HG03025 (cell line): ENCODE data around the gene STXBP6.
"Not testable (repeated sequence)": the region's sequence is repeated elsewhere in the genome, so short reads cannot be mapped to it uniquely, and the experiment has no call there.

ENCODE experiments used
- ATAC-seq: cut with Tn5 transposase; IDR thresholded peaks from one replicate; pipeline ENCODE4 v1.9.1; 2021; ENCODE audit warnings: mild to moderate bottlenecking, moderate library complexity; ENCODE audit not compliant: unreplicated experiment, low FRiP score

Gene STXBP6

DNA sequence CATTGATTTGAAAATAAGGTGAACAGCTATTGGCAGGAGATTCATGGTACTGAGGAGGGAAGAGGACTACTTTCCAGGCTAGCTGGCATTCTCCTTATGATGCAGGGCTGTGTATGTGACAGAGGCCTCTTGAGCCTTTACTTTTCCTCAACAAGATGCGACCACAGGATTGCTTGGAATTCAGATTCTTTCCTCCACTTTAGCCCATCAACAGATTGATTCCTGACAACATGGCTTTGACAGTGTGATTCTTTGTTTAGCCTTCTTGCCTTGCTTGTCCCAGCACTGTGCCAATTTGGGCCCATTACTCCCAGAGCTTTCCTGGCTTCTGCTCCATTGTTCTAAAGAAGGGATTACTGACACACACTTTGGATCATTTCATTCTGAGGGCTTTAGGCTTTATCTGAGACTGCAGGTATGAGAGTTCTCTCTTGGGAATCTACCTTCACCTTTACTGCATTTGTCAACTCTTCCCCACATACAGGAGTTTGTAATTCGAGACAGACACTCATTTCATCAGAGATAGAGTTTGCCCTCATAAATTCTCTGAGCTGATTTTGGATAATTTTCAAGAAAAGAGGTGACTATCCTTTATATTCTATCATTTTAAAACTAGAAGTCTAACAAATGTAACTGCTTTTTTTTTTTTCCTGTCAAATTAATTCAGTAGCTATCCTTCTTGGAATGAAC, 209.6 kb downstream of the STXBP6 start:
- ATAC-seq = no peak

DNA sequence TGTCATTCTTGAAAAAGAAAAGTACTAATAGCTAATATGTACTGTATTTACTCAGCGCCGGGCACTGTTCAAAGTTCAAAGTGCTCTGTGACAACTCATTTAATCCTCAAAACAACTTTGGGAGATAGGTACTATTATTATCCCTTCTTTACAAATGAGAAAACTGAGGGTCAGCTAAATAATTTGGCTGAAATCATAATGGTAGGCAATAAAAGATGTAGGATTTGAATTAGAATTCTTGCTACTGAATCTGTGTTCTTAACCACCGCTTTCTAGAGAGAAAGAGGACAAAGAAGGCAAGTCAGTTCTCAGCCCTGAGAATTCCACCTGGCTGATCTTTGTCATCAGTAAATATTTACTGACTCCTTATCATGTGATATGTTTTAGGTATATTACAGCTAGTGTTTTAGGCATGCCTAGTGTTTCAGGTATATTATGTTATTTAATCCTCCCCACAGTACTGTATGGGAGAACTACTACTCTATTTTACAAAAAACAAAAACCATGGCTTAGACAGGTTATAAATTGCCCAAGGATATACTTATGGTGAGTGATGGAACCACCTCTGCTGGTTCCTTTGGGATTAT, 210.2 kb downstream of the STXBP6 start:
- ATAC-seq = no peak

DNA sequence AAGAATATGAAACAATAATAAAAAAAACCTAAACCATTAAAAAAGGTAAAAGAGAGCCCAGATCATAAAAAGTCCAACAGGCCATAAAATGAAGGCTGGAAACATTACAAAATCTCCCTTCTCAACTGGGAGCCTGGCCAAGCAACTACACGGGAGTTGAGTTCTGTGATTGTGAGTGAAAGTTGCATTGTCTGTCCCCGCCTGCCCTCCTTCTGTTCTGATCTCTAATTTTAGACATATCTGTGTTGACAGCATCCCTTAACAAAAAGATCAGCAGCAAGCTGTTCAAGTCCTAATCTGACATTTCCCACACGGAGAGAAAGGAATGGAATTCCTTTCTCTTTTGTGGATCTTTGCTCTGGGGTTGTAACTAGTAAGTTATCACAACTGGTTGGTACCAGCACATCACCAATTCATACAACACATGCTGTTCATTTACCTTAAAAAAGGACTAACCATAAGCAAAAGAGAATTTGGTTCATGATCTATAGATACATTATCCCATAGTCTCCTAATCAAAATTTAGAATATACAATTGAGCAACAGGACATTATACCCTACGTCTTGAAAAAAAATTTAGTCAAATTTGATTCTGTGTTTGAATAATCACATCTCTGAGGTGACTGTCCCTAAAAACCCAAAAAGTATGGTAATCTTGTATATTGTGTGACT, 210.9 kb downstream of the STXBP6 start:
- no peak for ATAC-seq

DNA sequence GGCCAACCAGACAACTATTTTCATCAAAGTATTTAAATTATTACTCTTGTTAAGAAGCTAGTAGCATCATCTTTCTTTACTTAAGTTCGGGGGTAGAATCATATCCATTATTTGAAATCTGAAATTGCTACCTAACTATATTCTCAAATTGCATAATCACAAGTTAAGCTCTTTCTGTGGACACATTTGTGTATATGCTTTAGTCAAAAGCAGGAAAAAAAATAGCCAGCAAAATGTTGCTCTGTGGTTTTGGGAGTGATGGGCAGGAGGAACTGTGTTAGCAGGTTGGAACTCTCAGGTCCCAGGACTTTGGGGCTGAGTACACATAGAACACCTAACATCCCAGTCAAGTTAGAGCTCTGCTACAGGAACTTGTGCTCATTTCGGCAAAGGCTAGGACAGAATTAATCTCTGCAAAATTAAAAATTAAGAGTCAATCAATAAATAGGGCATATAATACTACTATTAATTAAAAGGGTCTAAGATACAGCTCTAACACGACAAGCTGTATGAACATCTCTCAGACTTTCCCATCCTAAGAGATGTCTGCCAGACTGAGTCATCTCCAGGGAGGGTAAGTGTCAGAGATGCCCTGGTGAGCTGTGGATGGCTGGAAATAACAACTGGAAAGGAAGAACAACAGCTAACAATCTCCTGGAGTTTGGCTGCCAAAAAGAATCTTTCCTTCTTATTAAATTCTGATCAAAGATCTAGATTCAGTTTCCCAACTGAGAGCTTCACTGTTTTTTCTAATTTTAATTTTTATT, 212.5 kb downstream of the STXBP6 start:
- ATAC-seq = no peak

DNA sequence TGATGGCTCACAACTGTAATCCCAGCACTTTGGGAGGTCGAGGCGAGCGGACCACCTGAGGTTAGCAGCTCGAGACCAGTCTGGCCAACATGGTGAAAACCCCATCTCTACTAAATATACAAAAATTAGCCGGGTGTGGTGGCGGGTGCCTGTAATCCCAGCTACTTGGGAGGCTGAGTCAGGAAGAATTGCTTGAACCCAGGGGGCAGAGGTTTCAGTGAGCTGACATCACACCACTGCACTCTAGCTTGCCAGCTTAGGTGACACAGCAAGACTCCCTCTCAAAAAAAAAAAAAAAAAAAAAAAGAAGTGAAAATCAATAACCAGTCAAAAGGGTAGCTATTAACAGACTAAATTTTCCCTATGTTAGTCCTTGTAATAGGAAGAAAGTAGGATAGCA, 213.6 kb downstream of the STXBP6 start:
- not testable (repeated sequence) for ATAC-seq

DNA sequence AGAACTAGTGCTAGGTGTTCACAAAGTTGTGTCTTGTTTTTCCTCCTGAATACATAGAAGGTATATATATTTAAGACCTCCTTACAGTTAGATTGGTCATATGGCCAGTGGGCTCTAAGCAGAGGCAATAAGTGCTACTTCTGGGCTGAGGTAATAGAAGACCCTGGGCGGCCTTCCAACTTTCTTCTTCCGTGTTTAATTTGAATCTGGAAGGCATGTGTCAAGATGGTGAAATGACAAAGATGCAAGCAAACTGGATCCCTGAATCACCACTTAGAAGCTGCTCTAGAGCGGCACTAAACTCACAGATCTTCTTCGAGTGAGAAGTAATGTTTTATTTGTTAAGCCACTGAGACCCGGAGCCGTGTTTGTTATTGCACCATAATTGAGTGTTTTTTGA, 215.0 kb downstream of the STXBP6 start:
- ATAC-seq = no peak

DNA sequence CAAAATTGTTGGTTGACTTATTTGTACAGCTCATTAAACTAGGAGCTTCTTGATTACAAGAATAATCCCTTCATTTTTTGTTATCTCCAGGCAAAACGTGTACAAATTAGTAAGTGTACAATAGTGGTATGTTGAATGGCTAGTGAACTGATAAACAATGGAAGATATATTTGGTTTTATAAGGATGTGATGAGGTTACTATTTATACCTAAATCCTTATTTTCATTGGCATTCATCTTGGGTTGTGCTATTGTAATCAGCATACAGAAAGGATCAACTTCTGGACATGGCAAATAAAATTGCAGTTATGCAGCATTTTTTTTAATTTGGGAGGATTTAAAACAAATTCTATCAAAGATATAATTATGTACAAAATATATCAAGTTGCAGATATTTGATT, 216.6 kb downstream of the STXBP6 start:
- ATAC-seq = no peak

DNA sequence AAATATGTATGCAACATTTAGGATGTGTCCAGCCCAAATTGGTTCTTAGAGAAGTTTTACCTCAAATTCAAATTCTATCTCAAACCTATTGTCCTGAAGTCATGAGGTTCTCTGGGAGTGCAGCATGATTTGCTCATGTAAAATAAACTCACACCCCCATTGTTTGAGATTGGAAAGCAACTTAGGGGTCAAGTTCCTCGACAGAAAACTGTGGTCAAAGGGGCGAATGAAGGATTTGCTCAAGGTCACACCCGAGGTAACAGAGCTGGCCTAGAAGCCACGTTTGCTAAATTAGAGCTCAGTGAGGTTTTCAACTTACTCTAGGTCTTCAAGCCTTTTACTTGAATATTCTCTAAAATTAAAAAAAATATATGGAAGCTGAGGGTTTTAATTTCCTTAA, 218.3 kb downstream of the STXBP6 start:
- no peak for ATAC-seq

DNA sequence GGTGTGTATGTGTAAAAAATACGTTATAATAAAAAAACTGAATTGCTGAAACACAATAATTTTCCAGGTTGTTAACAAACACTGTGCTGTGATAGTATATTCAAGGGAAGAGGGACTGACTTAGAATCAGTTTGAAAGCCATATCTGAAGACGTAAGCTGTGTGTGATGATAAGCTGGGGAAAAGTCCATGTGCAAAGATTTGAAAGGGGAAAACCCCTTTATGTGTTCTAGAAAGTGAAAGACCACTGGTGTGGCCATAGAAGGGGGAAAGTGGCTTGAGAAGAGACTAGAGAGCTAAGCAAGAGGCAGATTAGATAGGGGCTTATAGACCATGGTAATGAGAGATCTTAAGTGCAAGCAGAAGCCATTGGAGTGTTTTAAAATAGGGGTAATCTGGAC, 220.1 kb downstream of the STXBP6 start:
- no peak for ATAC-seq

DNA sequence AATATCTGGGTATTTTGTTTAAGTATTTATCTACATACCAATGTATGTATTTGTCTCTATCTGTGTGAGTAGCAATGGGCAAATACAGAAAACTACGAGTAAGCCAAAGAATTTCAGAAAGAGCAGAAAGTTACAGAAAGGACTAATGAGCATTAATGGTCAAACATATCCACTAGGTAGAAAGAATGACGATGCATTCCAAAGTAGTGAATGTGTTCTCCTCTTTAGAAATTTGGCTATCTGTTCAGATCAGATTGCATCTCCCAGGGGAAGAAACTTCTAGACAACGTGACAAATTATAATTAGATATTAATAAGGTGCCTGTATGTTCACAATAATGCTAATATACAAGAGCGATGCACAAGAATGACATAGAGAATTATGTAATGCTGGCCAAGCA, 221.5 kb downstream of the STXBP6 start:
- no peak for ATAC-seq

DNA sequence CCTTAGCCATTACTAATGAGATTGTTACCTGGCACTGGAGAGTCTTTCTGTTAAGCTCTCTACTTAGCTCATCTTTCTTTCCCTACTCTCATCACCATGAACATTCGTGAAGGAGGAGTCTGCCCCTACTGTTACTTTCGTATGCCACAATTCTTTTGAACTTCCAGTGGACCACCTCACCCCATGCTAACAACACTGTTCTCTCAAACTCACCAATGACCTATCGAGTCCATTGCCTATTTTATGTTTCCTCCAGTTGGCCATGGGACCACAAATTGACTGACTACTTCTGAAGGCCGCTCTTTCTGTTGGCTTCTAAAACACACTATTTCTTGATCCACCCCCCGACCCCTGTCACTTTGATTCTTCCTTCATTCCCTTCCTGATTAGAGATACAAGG, 223.6 kb downstream of the STXBP6 start:
- no peak for ATAC-seq

DNA sequence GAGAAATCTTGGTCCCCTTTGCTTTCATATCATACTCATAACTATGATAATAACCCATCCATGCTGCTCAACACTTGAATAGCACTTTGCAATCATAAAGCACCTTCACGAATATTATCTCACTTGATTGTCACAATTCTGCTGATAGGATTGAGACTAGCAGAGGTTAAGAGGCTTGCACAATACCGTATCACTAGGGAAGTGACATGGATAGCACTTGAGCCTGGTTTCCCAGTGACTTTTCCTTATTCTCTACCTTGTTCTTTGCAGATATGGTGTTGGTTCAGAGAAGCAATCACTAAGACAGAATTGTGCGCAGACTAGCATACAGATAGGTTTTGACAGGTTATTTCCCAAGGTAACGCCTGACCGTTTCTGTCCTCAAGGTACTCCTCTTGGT, 229.3 kb downstream of the STXBP6 start:
- no peak for ATAC-seq

DNA sequence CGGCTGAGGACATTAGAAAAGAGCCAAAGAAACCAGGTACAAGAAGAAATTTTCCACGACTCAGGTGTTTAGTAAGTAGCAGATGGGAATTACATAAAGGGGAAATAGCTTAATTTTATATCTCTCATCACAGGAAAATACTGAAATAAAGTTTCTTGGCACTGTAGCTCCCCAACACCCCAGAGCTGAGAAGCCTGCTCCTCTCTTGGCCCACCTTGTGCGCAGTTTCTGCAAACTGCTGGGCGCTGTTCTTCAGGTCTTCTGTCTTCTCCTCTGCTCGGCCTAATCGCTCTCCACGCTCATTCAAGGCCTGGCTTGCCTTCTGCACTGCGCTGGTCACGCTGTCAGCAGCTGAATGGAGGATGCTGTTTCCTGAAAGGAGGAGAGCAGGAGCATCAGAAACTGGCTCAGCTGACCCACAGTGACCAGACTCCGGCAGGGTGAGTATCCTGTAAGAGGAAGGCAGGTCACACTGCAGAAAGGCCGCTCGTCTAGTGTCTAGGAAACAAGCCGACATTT, 231.1 kb downstream of the STXBP6 start:
- ATAC-seq = no peak

DNA sequence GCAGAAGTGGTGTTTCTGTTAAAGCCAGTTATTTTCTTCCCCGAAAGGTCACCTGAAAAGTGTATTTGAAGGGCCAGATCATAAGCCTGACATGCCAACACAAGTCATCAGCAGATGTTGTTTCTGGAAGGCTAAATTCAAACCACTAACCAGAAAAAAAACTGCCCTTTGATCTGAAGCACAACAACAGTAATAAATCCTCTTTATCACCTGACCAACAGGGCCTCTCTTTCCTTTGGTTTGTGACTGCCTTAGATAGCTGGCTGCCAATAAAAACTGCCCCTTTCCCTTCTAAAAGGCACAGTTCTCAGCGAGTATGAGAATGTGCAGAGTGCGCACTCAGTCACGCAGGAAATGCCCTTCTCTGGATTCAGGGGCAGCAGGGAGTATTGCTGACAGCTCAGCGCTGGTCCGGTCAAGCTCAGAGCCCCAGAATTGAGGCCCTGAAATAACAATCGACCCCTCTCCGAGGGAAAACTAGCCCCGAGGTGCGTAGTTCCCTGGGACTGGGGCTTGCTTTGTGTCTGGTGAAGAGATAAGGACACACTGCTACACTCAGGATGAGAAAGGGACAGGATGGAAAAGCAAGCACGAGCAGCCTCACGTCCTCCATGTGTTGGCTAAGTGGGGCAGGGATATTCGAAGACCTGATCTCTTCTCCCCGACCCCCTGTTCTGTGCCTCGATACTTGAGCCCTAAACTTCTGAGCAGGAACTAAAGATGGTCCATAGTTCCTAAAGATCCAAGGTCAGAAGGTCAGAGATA, 231.7 kb downstream of the STXBP6 start:
- no peak for ATAC-seq

DNA sequence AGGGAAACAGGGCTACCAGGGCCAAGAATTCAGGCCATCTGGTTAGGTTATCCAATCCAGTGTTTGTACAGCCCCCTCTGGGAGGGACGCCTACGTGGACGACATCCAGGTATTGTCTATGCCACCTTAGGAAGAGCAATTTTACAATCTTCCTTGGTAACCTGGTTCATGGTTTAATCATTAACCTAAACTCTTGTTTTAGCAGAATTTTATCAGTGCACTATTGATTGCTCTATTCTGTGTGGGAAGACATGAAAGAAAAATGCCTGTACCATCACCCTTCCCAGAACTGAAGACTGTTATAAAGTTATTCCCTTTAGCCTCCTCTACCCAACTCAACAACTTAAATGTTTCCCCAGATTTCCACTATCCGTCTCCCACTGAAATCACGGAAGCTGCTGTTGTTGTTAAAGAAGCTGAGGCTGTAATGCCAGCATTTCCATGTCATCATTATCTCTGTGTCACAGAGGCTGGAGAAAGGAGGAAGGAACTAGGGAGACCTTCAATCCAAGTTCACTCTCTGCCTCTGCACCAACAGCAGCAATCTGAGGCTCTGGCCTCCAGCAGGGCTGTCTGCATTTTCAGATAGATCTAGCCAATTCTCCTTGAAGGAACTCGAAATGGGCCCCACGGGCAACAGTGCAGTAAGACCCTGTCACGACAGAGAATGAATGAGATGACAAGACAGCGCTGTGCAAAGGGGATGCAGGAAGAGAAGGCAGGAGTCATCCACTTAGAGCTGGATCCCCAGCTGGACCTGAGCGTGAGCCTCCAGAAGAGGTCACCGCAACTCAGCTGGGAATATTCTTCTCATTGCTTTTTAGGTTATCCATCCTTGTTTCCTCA, 232.5 kb downstream of the STXBP6 start:
- no peak for ATAC-seq

DNA sequence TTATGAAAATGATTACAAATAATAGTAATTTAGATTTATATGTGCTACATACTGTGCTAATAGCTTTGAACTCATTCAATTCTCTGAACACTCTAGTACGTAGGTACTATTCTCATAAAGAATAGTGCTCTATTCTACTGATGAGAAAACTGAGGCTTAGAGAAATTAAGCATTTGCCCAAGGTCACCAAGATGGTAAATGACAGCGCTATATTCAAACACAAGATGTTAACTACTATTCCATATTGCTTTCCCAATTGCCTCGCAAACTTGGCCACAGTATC, 233.1 kb downstream of the STXBP6 start:
- ATAC-seq = no peak

DNA sequence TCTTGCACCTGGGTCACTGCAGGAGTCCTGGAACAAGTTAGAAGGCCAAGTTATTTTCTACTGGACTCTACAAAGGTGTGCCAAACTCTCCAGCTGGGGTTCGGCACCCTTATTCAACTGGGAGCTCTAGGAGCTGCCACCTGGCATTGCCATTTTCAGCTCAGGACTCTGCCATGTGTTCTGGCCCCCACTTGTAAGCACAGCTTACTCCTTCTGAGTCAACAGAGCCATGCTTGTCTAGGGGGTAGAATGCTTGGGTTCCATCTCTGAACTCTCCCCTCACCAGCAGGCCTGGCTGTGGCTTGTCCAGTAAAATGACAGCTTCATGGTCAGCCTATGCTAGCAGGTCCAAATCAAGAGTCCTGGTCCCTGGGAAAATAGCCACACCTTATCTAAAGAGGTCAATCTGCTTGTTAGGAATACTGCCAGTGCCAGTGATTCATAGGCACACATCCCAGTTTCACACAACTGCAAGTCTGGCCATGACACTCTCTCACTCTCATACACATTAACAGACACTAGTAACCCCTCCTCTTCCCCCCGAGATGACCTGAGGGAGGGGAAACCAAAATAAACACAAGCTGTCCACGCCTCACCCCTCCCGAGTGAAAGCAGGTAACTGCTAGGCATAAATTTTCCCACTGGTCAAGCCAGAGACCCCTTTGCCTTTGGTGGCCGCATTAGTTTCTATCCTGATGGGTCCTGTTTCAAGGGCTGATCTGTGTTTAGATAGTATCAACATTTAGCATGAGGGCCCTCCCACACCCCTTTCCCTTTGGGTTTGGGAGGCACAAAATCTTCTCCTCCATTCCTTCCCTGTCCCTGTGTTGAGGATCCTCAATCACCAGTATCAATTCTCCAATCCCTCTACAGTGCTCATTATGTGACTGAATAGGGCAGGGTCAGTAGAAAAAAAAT, 233.7 kb downstream of the STXBP6 start:
- ATAC-seq = no peak

DNA sequence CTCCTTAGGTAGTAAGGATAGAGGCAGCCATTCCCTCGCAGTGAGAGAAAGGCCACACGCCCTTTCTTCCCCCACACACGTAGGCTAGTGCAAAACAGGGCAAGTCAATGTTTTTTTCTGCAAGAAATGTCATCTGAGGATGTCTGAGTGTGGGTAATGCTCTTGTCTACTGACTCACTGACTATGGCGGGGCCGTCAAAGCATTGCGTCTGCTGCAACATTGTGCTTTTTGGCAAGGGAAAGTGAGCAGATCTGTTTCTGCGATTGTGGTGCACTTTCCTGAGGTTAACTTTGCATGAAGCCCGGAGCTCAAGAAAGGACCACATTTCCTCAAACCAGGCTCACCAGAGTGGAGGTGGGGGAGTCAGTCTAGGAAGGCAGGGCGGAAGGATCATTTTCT, 234.4 kb downstream of the STXBP6 start:
- no peak for ATAC-seq

DNA sequence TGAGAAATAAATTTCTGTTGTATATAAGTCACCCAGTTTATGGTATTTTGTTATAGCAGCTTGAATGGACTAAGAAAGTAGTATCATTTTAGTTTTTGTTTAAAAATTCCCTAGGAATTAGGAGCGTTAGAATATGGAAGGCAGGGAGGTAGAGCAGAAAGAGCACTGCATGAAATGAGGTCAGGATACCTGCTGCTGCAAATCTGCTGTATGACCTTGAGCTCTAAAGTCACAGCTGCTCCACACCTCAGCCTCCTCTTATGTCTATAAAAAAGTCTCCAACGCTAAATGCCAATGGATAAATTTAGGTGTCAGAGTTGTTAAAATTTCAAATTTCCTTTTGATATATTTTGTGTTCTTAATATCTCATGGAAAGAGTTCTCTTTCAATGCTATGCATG, 235.0 kb downstream of the STXBP6 start:
- ATAC-seq = no peak
